SK-N-SH treated with all-trans-retinoic acid at 6 μM for 48 hours (cell line): ENCODE results near the gene PRKAB1.

ENCODE experiments used
- ESRRG ChIP-seq: fragments of 250-450 bp; sonication (Bioruptor Pico); IDR thresholded peaks from 2 replicates; pipeline ENCODE4 v1.6.1; 2021; ENCODE audit warnings: mild to moderate bottlenecking
- PATZ1 ChIP-seq: fragments of 250-450 bp; sonication (Bioruptor Pico); IDR thresholded peaks from 2 replicates; pipeline ENCODE4 v1.8.0; 2020; ENCODE audit warnings: mild to moderate bottlenecking, moderate library complexity, borderline replicate concordance
- SNAI2 ChIP-seq: fragments of 250-450 bp; sonication (Bioruptor Pico); IDR thresholded peaks from 2 replicates; pipeline ENCODE4 v1.5.0; 2020; ENCODE audit warnings: mild to moderate bottlenecking, moderate library complexity
- ZFP3 ChIP-seq: fragments of 250-450 bp; sonication (Bioruptor Pico); IDR thresholded peaks from 2 replicates; pipeline ENCODE4 v1.5.0; 2020; ENCODE audit warnings: mild to moderate bottlenecking, moderate library complexity
- ZNF8 ChIP-seq: fragments of 450-650 bp; formaldehyde crosslinking; IDR thresholded peaks from 2 replicates; pipeline ENCODE4 v1.5.0; 2020; ENCODE audit warnings: mild to moderate bottlenecking, moderate library complexity
- TF ChIP-seq, protein P1 (sequence below): fragments of 250-450 bp; sonication (Bioruptor Pico); IDR thresholded peaks from 2 replicates; pipeline ENCODE4 v1.5.1; 2021; ENCODE audit warnings: mild to moderate bottlenecking, moderate library complexity
- TF ChIP-seq, protein P2 (sequence below): fragments of 250-450 bp; sonication (Bioruptor Pico); IDR thresholded peaks from 2 replicates; pipeline ENCODE4 v1.5.1; 2020; ENCODE audit warnings: low read depth, mild to moderate bottlenecking, moderate library complexity

DNA sequence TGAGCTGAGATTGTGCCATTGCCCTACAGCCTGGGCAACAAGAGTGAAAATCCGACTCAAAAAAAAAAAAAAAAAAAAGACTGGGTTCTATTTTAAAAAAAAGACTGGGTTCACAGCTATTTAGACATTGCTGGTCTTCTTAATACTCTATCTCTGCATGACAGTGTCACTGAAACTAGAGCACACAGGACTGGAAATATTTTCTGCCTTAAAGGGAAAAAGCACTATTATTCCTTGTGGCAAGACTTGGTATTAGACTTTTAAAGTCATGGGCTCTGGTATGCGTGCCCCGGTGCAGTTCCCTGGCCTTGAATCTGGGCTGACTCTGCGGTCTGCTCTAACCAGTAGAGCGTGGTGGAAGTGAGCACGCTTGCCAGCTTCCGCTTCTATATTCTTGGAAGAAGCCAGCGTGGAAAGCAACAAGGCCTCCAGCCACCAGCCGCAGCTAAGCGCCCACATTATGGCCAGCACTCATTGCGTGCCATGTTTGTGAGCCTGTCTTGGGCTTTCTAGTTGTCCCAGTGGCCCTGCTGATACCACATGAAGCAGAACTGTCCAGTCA lies 31.3 kb downstream of the PRKAB1 start:
- TF ChIP-seq PATZ1 (CRISPR knock-in tag) (no peak), ZNF8 (CRISPR knock-in tag) (no peak), ZFP3 (CRISPR knock-in tag) (no peak), ESRRG (CRISPR knock-in tag) (no peak), SNAI2 (CRISPR knock-in tag) (no peak)
- TF ChIP-seq, protein P1, sequence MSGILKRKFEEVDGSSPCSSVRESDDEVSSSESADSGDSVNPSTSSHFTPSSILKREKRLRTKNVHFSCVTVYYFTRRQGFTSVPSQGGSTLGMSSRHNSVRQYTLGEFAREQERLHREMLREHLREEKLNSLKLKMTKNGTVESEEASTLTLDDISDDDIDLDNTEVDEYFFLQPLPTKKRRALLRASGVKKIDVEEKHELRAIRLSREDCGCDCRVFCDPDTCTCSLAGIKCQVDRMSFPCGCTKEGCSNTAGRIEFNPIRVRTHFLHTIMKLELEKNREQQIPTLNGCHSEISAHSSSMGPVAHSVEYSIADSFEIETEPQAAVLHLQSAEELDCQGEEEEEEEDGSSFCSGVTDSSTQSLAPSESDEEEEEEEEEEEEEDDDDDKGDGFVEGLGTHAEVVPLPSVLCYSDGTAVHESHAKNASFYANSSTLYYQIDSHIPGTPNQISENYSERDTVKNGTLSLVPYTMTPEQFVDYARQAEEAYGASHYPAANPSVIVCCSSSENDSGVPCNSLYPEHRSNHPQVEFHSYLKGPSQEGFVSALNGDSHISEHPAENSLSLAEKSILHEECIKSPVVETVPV, result no peak
- TF ChIP-seq, protein P2, sequence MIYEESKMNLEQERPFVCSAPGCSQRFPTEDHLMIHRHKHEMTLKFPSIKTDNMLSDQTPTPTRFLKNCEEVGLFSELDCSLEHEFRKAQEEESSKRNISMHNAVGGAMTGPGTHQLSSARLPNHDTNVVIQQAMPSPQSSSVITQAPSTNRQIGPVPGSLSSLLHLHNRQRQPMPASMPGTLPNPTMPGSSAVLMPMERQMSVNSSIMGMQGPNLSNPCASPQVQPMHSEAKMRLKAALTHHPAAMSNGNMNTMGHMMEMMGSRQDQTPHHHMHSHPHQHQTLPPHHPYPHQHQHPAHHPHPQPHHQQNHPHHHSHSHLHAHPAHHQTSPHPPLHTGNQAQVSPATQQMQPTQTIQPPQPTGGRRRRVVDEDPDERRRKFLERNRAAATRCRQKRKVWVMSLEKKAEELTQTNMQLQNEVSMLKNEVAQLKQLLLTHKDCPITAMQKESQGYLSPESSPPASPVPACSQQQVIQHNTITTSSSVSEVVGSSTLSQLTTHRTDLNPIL (CRISPR knock-in tag), result no peak
